ENCODE measurements around the gene FOXJ3.
"Not testable (repeated sequence)": the region's sequence is repeated elsewhere in the genome, so short reads cannot be mapped to it uniquely, and the experiment has no call there.

The FOXJ3 gene

GRCh38 chr1:42239555-42239954 is 95.5 kb downstream of the FOXJ3 start:
- no peak for DNase-seq

GRCh38 chr1:42239041-42239440 is 96.0 kb downstream of the FOXJ3 start:
- DNase-seq: no peak

- DNase-seq: no peak
Observed at GRCh38 chr1:42231253-42231652, 103.8 kb downstream of the FOXJ3 start.

- DNase-seq: no peak
Observed at GRCh38 chr1:42228938-42229337, 106.1 kb downstream of the FOXJ3 start.

GRCh38 chr1:42223036-42223435 is 112.0 kb downstream of the FOXJ3 start:
- no peak for DNase-seq

GRCh38 chr1:42221952-42222606 is 113.0 kb downstream of the FOXJ3 start:
- no peak for DNase-seq

- DNase-seq: no peak
Observed at GRCh38 chr1:42221456-42221855, 113.6 kb downstream of the FOXJ3 start.

- DNase-seq: no peak
Observed at GRCh38 chr1:42219627-42220026, 115.4 kb downstream of the FOXJ3 start.

- DNase-seq: no peak
Observed at GRCh38 chr1:42214447-42214871, 120.6 kb downstream of the FOXJ3 start.

GRCh38 chr1:42211224-42211623 is 123.8 kb downstream of the FOXJ3 start:
- DNase-seq: no peak

- no peak for DNase-seq
Observed at GRCh38 chr1:42210421-42211133, 124.5 kb downstream of the FOXJ3 start.

- no peak for DNase-seq
Observed at GRCh38 chr1:42209526-42210251, 125.3 kb downstream of the FOXJ3 start.

- not testable (repeated sequence) for DNase-seq
Observed at GRCh38 chr1:42206930-42207329, 128.1 kb downstream of the FOXJ3 start.

GRCh38 chr1:42206164-42206563 is 128.9 kb downstream of the FOXJ3 start:
- DNase-seq: no peak

GRCh38 chr1:42201986-42202385 is 133.0 kb downstream of the FOXJ3 start:
- DNase-seq: no peak

GRCh38 chr1:42198251-42198650 is 136.8 kb downstream of the FOXJ3 start:
- no peak for DNase-seq

GRCh38 chr1:42195841-42196240 is 139.2 kb downstream of the FOXJ3 start:
- DNase-seq: no peak

- no peak for DNase-seq
Observed at GRCh38 chr1:42192106-42192505, 142.9 kb downstream of the FOXJ3 start.

- no peak for DNase-seq
Observed at GRCh38 chr1:42191319-42191718, 143.7 kb downstream of the FOXJ3 start.

GRCh38 chr1:42189931-42190853 is 144.8 kb downstream of the FOXJ3 start:
- DNase-seq: no peak

GRCh38 chr1:42186152-42186551 is 148.9 kb downstream of the FOXJ3 start:
- no peak for DNase-seq

GRCh38 chr1:42184616-42185015 is 150.4 kb downstream of the FOXJ3 start:
- DNase-seq: no peak

- no peak for DNase-seq
Observed at GRCh38 chr1:42183957-42184268, 151.1 kb downstream of the FOXJ3 start.
